Measurements from ENCODE around the gene SNTB2.

DNA sequence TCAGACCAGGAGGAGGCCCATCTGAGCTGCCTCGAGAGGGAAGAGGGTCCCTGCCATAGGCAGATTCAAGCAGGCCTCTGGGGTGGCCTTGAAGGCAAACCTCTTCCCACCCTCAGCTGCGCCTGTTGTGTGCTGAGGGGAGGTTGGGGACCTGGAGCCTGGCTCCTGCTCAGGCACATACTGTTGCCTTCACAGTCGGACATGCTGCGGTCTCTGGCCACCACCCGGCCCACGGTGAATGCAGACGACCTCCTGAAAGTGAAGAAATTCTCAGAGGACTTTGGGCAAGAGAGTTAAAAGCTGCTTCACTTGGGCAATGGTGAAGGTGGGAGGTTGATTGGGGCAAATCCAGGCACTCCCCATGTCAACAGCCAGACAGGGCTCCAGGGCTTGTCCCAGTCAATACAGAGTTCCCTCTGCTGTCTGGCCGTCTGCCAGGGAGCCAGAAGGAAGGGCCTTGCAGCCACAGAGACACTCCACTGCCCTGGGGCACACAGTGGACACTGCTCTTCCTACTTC, 137.1 kb downstream of the SNTB2 start:
- TF ChIP-seq CTCF (IDR thresholded peaks at IDR 0.05) (no peak), EZH2 (IDR thresholded peaks at IDR 0.05) (no peak), EZH2phosphoT487 (IDR thresholded peaks at IDR 0.05) (no peak)
